LNCaP clone FGC (cell line): ENCODE results near the gene PPP2R1B.

Experiments
- DNase-seq: peaks from one replicate; pipeline ENCODE4 v3.0.0-alpha.2; 2011; ENCODE audit warnings: low read depth
- H3K4me3 ChIP-seq: 2 replicates; pipeline ENCODE4 v1.5.1; 2011; ENCODE audit warnings: mild to moderate bottlenecking, low read depth, low read length, control low read depth
- TF ChIP-seq, protein P1 (sequence below): IDR thresholded peaks from 2 replicates; pipeline ENCODE4 v1.5.1; 2012; ENCODE audit warnings: mild to moderate bottlenecking; ENCODE audit not compliant: control insufficient read depth, insufficient read depth; ENCODE audit errors: extremely low read depth

PPP2R1B gene

DNA sequence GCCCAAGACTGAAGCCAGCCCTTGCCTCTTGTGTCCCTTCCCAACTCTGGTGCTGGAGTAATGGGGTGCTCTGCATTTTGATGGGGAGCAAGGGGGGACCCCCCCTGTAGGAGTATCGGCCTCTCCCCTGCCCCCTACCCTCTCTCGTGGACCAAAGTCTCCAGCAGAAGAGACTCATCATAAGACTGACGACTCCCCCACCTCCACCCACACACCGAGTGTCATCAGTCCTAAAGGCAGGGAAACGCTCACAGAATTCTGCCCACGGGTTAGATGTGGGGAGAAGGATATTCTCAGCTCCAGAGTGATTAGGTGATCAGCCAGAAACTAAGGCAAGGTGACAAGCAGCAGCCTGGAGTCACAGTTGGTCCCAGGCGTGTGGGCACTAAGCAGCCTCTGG, 38.8 kb downstream of the PPP2R1B start:
- DNase-seq = no peak
- no peak overlapping the region for H3K4me3 ChIP-seq
- TF ChIP-seq, protein P1, sequence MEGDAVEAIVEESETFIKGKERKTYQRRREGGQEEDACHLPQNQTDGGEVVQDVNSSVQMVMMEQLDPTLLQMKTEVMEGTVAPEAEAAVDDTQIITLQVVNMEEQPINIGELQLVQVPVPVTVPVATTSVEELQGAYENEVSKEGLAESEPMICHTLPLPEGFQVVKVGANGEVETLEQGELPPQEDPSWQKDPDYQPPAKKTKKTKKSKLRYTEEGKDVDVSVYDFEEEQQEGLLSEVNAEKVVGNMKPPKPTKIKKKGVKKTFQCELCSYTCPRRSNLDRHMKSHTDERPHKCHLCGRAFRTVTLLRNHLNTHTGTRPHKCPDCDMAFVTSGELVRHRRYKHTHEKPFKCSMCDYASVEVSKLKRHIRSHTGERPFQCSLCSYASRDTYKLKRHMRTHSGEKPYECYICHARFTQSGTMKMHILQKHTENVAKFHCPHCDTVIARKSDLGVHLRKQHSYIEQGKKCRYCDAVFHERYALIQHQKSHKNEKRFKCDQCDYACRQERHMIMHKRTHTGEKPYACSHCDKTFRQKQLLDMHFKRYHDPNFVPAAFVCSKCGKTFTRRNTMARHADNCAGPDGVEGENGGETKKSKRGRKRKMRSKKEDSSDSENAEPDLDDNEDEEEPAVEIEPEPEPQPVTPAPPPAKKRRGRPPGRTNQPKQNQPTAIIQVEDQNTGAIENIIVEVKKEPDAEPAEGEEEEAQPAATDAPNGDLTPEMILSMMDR = no peak

DNA sequence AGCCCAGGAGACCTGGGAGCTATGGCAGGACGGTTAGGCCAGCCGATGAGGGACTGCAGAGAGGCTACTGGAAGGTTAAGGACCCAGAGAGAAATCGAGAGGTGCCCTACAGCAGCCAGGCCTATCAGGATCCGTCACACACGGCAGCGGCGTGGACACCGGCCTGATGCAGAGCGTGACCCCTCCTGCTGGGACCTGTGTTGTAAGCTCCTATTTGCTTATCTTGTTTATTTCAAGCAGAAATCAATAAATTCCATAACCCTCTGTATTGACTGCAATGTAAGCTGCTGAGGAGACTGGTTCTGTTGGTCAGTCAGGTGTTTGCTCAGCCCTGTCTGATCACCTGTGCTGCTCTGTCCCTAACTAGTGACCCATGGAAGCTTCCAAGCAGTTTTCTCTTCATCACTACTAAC, 39.9 kb downstream of the PPP2R1B start:
- no peak overlapping the region for H3K4me3 ChIP-seq
- no peak for DNase-seq
- TF ChIP-seq, protein P1 = no peak

DNA sequence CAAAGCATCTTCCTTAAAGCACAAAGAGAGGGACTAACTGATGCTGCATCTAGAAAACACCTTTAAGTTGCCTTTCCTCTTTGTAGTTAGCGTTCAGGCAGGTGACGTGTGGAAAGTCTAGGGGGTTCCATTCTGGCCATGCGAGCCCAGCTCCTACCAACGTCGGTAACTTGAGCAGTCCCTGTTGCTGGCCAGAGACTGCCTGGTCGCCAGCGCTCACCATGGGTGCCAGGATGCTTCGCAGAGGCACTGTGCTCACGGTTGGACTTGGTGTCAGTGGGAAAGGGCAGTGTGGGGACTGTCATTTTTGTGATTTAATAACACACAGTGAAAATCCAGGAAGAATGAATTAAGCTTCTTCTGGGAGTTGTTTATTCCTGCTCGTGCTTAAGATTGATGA, 40.6 kb downstream of the PPP2R1B start:
- TF ChIP-seq, protein P1 = no peak
- no peak for DNase-seq
- H3K4me3 ChIP-seq = no peak overlapping the region

DNA sequence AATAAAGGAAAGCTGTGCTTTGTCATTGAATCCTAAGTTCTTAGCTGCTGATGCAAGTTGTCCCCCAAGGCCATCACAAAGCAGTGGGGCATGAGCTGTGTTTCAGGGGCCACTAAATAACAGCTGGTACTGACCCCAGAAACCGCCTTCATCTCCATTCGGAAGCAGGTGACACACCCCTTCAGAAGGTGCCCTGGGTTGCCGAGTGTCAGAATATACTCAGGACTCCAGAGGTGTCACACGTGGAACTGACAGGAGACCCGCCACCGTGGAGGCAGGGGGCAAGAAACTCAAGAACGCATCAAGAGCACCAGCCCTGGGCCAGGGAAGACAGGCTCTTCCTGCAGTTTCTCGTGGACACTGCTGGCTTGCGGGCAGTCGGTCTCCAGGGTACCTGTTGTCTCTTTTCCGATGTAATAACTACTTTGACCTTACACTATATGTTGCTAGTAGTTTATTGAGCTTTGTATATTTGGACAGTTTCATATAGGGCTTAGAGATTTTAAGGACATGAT, 41.5 kb downstream of the PPP2R1B start:
- DNase-seq = no peak
- TF ChIP-seq, protein P1 = no peak
- H3K4me3 ChIP-seq = no peak overlapping the region

DNA sequence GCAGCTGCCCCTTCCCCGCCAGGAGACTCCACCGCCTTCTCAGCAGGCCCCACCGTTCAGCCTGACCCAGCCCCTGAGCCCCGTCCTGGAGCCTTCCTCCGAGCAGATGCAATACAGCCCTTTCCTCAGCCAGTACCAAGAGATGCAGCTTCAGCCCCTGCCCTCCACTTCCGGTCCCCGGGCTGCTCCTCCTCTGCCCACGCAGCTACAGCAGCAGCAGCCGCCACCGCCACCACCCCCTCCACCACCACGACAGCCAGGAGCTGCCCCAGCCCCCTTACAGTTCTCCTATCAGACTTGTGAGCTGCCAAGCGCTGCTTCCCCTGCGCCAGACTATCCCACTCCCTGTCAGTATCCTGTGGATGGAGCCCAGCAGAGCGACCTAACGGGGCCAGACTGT, 42.6 kb downstream of the PPP2R1B start:
- TF ChIP-seq, protein P1 = no peak
- no peak for DNase-seq
- H3K4me3 ChIP-seq = no peak overlapping the region

DNA sequence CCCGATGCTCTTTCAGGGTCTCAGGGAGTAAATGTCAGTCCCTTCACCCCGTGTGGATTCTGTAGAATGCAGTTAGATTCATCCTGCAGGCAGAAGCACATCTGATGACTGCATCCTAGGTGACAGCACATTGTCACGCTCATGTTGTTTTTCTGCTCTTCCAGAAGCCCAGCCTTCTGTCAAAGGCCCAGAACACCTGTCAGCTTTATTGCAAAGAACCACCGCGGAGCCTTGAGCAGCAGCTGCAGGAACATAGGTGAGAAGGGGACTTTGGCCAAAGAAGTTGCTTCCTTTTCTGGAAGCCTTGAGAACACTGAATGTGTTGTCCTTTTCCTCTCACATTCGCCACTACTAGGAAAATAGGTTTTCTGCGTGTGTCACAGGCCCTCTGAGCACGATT, 43.7 kb downstream of the PPP2R1B start:
- no peak for DNase-seq
- no peak overlapping the region for H3K4me3 ChIP-seq
- TF ChIP-seq, protein P1 = no peak

DNA sequence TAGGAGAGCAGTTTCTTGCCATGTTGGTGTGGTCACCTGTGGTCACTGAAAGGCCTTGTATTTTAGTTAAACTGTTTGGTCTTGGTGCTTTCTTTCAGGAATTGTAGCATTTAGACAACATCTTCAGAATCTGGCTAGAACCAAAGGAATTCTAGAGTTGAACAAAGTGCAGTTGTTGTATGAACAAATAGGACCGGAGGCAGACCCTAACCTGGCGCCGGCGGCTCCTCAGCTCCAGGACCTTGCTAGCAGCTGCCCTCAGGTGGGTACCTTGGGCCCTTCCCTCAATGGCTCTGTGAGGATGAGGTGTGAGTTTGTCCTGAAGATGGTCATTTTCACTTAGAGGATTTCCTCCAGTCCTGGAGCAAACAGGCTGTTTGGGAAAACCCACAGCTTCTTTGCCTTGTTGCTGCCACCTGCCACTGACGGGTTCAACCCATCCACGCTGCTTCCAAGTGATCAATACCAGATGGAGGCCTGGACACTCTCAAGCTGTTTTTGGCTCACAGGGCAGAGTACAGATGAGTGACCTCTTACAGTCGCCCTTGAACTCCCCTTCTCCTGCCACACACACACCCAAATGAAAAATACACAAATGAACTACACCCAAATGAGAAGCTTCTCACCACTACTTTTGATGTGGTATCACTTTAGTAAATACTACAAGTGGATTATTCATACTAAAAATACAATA, 45.2 kb downstream of the PPP2R1B start:
- H3K4me3 ChIP-seq = no peak overlapping the region
- no peak for DNase-seq
- TF ChIP-seq, protein P1 = no peak
